Activated CD4-positive, CD25-positive, alpha-beta regulatory T cell treated with anti-CD3 and anti-CD28 coated beads, Interleukin-2, amount 50 U/mL, for 16 hours (primary cell): Measurements from ENCODE around the gene ALDOB.

Source experiments
- DNase-seq: peaks from one replicate; pipeline ENCODE4 v3.0.0-alpha.2; 2020; ENCODE audit warnings: low read depth, low spot score

Gene ALDOB

GRCh38 chr9:101435601-101436079, at the start of gene ALDOB:
TSS of gene ALDOB (minus strand) at chr9:101435774. CDS start at chr9:101430887, 4,887 bp downstream.
- no peak for DNase-seq

- DNase-seq = no peak
Measured at GRCh38 chr9:101484046-101484445, 48.5 kb upstream of the ALDOB start.

- no peak for DNase-seq
Measured at GRCh38 chr9:101481261-101481660, 45.7 kb upstream of the ALDOB start.

- no peak for DNase-seq
Measured at GRCh38 chr9:101480386-101480785, 44.8 kb upstream of the ALDOB start.

GRCh38 chr9:101479338-101480030, 43.9 kb upstream of the ALDOB start:
- DNase-seq = no peak

GRCh38 chr9:101478906-101479305, 43.3 kb upstream of the ALDOB start:
- DNase-seq = no peak

- DNase-seq = no peak
Measured at GRCh38 chr9:101478444-101478843, 42.9 kb upstream of the ALDOB start.

GRCh38 chr9:101477736-101478135, 42.2 kb upstream of the ALDOB start:
- DNase-seq = no peak

- DNase-seq = no peak
Measured at GRCh38 chr9:101477214-101477613, 41.6 kb upstream of the ALDOB start.

GRCh38 chr9:101476576-101477208, 41.1 kb upstream of the ALDOB start:
- no peak for DNase-seq

GRCh38 chr9:101472891-101473290, 37.3 kb upstream of the ALDOB start:
- no peak for DNase-seq

- no peak for DNase-seq
Measured at GRCh38 chr9:101470929-101471328, 35.4 kb upstream of the ALDOB start.

- DNase-seq = no peak
Measured at GRCh38 chr9:101470021-101470420, 34.4 kb upstream of the ALDOB start.

- no peak for DNase-seq
Measured at GRCh38 chr9:101469026-101469425, 33.5 kb upstream of the ALDOB start.

GRCh38 chr9:101468116-101468515, 32.5 kb upstream of the ALDOB start:
- no peak for DNase-seq

GRCh38 chr9:101467690-101468089, 32.1 kb upstream of the ALDOB start:
- no peak for DNase-seq

- DNase-seq = no peak
Measured at GRCh38 chr9:101466863-101467262, 31.3 kb upstream of the ALDOB start.

- no peak for DNase-seq
Measured at GRCh38 chr9:101465326-101465915, 29.8 kb upstream of the ALDOB start.

GRCh38 chr9:101463397-101463796, 27.8 kb upstream of the ALDOB start:
- no peak for DNase-seq

- DNase-seq = no peak
Measured at GRCh38 chr9:101462558-101462957, 27.0 kb upstream of the ALDOB start.

- DNase-seq = no peak
Measured at GRCh38 chr9:101460965-101461364, 25.4 kb upstream of the ALDOB start.

GRCh38 chr9:101458963-101459631, 23.5 kb upstream of the ALDOB start:
- no peak for DNase-seq
